Brain microvascular endothelial cell (primary cell): ENCODE data around the gene MFAP5.

Experiments
- DNase-seq: peaks from one replicate; pipeline ENCODE4 v3.0.0-alpha.2; 2020
- H3K27ac ChIP-seq: fragments of 250-450 bp; sonication (Bioruptor Pico); 2 replicates; pipeline ENCODE4 v1.5.1; 2020; ENCODE audit warnings: mild to moderate bottlenecking, moderate library complexity
- H3K27me3 ChIP-seq: fragments of 250-450 bp; sonication (Bioruptor Pico); replicated peaks from 2 replicates; pipeline ENCODE4 v1.5.1; 2020; ENCODE audit warnings: mild to moderate bottlenecking
- H3K36me3 ChIP-seq: fragments of 250-450 bp; sonication (Bioruptor Pico); replicated peaks from 2 replicates; pipeline ENCODE4 v1.5.1; 2020; ENCODE audit warnings: mild to moderate bottlenecking
- H3K4me3 ChIP-seq: 2 replicates; pipeline ENCODE4 v1.5.1; 2011; ENCODE audit warnings: low read depth, mild to moderate bottlenecking, control low read depth, low read length, moderate library complexity
- CTCF ChIP-seq: IDR thresholded peaks from 2 replicates; pipeline ENCODE4 v1.5.1; 2011; ENCODE audit warnings: low read depth, mild to moderate bottlenecking, moderate library complexity, low read length, control low read depth, inconsistent platforms; ENCODE audit errors: missing control alignments
- in situ Hi-C: cut with HindIII; loops from 2 replicates; pipeline ENCODE4 v1.10.0; 2017; ENCODE audit warnings: low sequenced_read_pairs, low pct_ligation_motif_present

Gene MFAP5

GRCh38 chr12:8662593-8662992 is at the start of gene MFAP5:
MFAP5 (minus strand) TSS chr12:8662826; CDS start chr12:8662104, 722 bp downstream.
- Histone ChIP-seq H3K4me3 (no peak within 1 kb of the TSS), H3K27me3 (no peaks in the 10 kb centered on the region), H3K27ac (no peak within 1 kb of the TSS), H3K36me3 (no peaks in the 10 kb centered on the region)
- no peak for DNase-seq
- TF ChIP-seq CTCF = no peak
- in situ Hi-C loops = no loop called here

GRCh38 chr12:8709124-8709830 is 46.7 kb upstream of the MFAP5 start:
- Histone ChIP-seq H3K4me3 (no peak overlapping the region), H3K36me3 (no peaks in the 10 kb centered on the region), H3K27ac (no peak overlapping the region), H3K27me3 (no peaks in the 10 kb centered on the region)
- DNase-seq = no peak
- no peak for TF ChIP-seq CTCF
- in situ Hi-C loops = no loop called here

GRCh38 chr12:8702159-8702558 is 39.5 kb upstream of the MFAP5 start:
- Histone ChIP-seq H3K4me3 (no peak overlapping the region), H3K27ac (no peak overlapping the region), H3K36me3 (no peaks in the 10 kb centered on the region), H3K27me3 (no peaks in the 10 kb centered on the region)
- no peak for DNase-seq
- in situ Hi-C loops = no loop called here
- TF ChIP-seq CTCF = no peak

- no peak for DNase-seq
- Histone ChIP-seq H3K27ac (no peak overlapping the region), H3K36me3 (no peaks in the 10 kb centered on the region), H3K27me3 (no peaks in the 10 kb centered on the region), H3K4me3 (no peak overlapping the region)
- in situ Hi-C loops = no loop called here
- no peak for TF ChIP-seq CTCF
Measured at GRCh38 chr12:8701046-8701660, 38.5 kb upstream of the MFAP5 start.

- in situ Hi-C loops = no loop called here
- Histone ChIP-seq H3K27me3 (no peaks in the 10 kb centered on the region), H3K27ac (no peak overlapping the region), H3K4me3 (no peak overlapping the region), H3K36me3 (no peaks in the 10 kb centered on the region)
- DNase-seq = no peak
- TF ChIP-seq CTCF = no peak
Measured at GRCh38 chr12:8699714-8700113, 37.1 kb upstream of the MFAP5 start.
